PC-9 (cell line): ENCODE data around the gene ZNF385A. TPM values are rescaled to one million over a fixed set of nuclear protein-coding genes. Genes with fewer than 3 reads are reported as not detected.
"Not testable (repeated sequence)": the region's sequence is repeated elsewhere in the genome, so short reads cannot be mapped to it uniquely, and the experiment has no call there.

ENCODE experiments used
- BruUV-seq: library from RNA; stranded (reverse); fragments of 400-500 nt; replicated peaks from 2 replicates; lab custom pipeline; 2021; lab: Mats Ljungman, UMichigan
- CTCF ChIA-PET: fragments of 300-600 bp; sonication (Branson Sonifier 250); formaldehyde crosslinking; loops from one replicate; lab custom pipeline; 2022; ENCODE audit warnings: antibody characterized with exemption; lab: Charles Lee
- POLR2A ChIA-PET: fragments of 300-600 bp; sonication (Branson Sonifier 250); formaldehyde crosslinking; loops from one replicate; lab custom pipeline; 2022; ENCODE audit warnings: antibody characterized with exemption; ENCODE audit not compliant: unreplicated experiment; lab: Charles Lee
- DNase-seq, 2 experiments: peaks; one replicate each; pipeline versions ENCODE4 v3.0.0 to v3.0.0-alpha.2; 2015 to 2022; ENCODE audit warnings: mixed read lengths in 1 of 2
- H2AFZ ChIP-seq: fragments of 200-600 bp; sonication (generic); 2 replicates; pipeline ENCODE4 v1.8.1; 2017; ENCODE audit warnings: antibody characterized with exemption
- H3F3A ChIP-seq: fragments of 200-600 bp; sonication (generic); 2 replicates; pipeline ENCODE4 v1.8.1; 2017; ENCODE audit warnings: antibody characterized with exemption, mild to moderate bottlenecking, low read depth; ENCODE audit not compliant: insufficient read depth
- H3K27ac ChIP-seq: fragments of 200-600 bp; sonication (generic); 2 replicates; pipeline ENCODE4 v1.6.1; 2016; ENCODE audit warnings: mixed run types
- H3K27me3 ChIP-seq: fragments of 200-600 bp; sonication (generic); 2 replicates; pipeline ENCODE4 v1.6.1; 2016; ENCODE audit warnings: low read depth, mixed run types; ENCODE audit not compliant: insufficient read depth
- H3K36me3 ChIP-seq: fragments of 200-600 bp; sonication (generic); 2 replicates; pipeline ENCODE4 v1.6.1; 2016; ENCODE audit warnings: low read depth, mixed run types
- H3K4me1 ChIP-seq: fragments of 200-600 bp; sonication (generic); replicated peaks from 2 replicates; pipeline ENCODE4 v1.6.1; 2016; ENCODE audit warnings: mixed run types; ENCODE audit not compliant: insufficient read depth
- H3K4me2 ChIP-seq: fragments of 200-600 bp; sonication (generic); 2 replicates; pipeline ENCODE4 v1.6.1; 2017; ENCODE audit warnings: mixed run types
- H3K4me3 ChIP-seq: fragments of 200-600 bp; sonication (generic); 2 replicates; pipeline ENCODE4 v1.6.1; 2016; ENCODE audit warnings: mixed run types
- H3K79me2 ChIP-seq: fragments of 200-600 bp; sonication (generic); 2 replicates; pipeline ENCODE4 v1.6.1; 2017; ENCODE audit warnings: low read depth, mixed run types
- H3K9me2 ChIP-seq: fragments of 200-600 bp; sonication (generic); 2 replicates; pipeline ENCODE4 v1.8.1; 2017; ENCODE audit warnings: mild to moderate bottlenecking; ENCODE audit not compliant: insufficient read depth
- H3K9me3 ChIP-seq: fragments of 200-600 bp; sonication (generic); 2 replicates; pipeline ENCODE4 v1.8.1; 2016; ENCODE audit warnings: low read depth; ENCODE audit not compliant: insufficient read depth
- H4K20me1 ChIP-seq: fragments of 200-600 bp; sonication (generic); 2 replicates; pipeline ENCODE4 v1.8.1; 2017; ENCODE audit not compliant: insufficient read depth
- EZH2 ChIP-seq: fragments of 200-600 bp; sonication (generic); IDR thresholded peaks from 2 replicates; pipeline ENCODE4 v1.8.0; 2017; ENCODE audit warnings: antibody characterized with exemption, low read depth
- intact Hi-C: fragments of 100-400 bp; cut with micrococcal nuclease; formaldehyde crosslinking; loops from one replicate; pipeline ENCODE4 v1.10.0; 2022; ENCODE audit not compliant: unreplicated experiment
- total RNA-seq: library from RNA; stranded (reverse); gene quantifications from 2 replicates; pipeline ENCODE4 v1.2.3, GENCODE V29; 2021
- TF ChIP-seq, protein P1 (sequence below): fragments of 200-600 bp; sonication (generic); conservative IDR thresholded peaks from 2 replicates; pipeline ENCODE4 v1.6.1; 2017; ENCODE audit warnings: mixed run types, antibody characterized with exemption, mild to moderate bottlenecking, moderate library complexity

Gene ZNF385A
- total RNA-seq, 1 experiment from 2014 or later, result 17.2 TPM

DNA sequence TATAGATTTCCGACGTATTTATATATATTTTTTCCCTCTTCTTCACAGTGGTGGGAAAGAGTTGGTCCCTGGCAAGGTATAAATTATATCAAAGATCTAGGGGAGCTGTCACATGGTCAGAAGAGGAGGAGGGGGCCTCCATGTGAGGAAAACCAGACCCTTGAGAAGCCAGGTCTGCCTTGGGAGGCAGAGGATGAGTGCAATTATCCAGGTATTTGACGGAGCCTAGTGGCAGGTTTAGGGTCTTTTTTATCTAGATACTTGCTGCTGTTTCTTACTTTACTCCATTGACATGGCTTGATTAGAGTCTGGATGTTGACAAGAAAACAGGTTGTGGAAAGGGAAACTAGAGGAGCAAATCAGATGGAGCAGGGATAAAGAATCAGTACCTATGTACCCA is 54.1 kb downstream of the ZNF385A start:
- BruUV-seq, result no TSS peak
- peak overlapping the region; percentile 27; the same call in 1 of the 2 replicates for H3K27ac ChIP-seq
- no peaks in the 10 kb centered on the region for H3K27me3 ChIP-seq
- peaks cover 57% of the 10 kb centered on the region for H4K20me1 ChIP-seq
- peak overlapping the region; percentile 34 for H3K4me2 ChIP-seq
- CTCF ChIA-PET, result no interaction called here
- peaks cover 43% of the 10 kb centered on the region for H3F3A ChIP-seq
- no peaks in the 10 kb centered on the region for H3K9me2 ChIP-seq
- DNase-seq, result no peak
- H3K9me3 ChIP-seq, result no peaks in the 10 kb centered on the region
- H3K79me2 ChIP-seq, result peaks cover 94% of the 10 kb centered on the region
- H2AFZ ChIP-seq, result no peak overlapping the region
- peaks cover 20% of the 10 kb centered on the region for H3K36me3 ChIP-seq
- no peak for TF ChIP-seq EZH2
- TF ChIP-seq, protein P1, sequence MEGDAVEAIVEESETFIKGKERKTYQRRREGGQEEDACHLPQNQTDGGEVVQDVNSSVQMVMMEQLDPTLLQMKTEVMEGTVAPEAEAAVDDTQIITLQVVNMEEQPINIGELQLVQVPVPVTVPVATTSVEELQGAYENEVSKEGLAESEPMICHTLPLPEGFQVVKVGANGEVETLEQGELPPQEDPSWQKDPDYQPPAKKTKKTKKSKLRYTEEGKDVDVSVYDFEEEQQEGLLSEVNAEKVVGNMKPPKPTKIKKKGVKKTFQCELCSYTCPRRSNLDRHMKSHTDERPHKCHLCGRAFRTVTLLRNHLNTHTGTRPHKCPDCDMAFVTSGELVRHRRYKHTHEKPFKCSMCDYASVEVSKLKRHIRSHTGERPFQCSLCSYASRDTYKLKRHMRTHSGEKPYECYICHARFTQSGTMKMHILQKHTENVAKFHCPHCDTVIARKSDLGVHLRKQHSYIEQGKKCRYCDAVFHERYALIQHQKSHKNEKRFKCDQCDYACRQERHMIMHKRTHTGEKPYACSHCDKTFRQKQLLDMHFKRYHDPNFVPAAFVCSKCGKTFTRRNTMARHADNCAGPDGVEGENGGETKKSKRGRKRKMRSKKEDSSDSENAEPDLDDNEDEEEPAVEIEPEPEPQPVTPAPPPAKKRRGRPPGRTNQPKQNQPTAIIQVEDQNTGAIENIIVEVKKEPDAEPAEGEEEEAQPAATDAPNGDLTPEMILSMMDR, result no peak
- H3K4me1 ChIP-seq, result peaks cover 46% of the 10 kb centered on the region
- H3K4me3 ChIP-seq, result no peak overlapping the region
- POLR2A ChIA-PET, result no interaction called here
- intact Hi-C loops, result no loop called here

- Histone ChIP-seq H3K4me1 (peaks cover 46% of the 10 kb centered on the region), H3F3A (peaks cover 46% of the 10 kb centered on the region), H3K4me3 (no peak overlapping the region), H2AFZ (no peak overlapping the region), H3K27ac (peak overlapping the region; percentile 27; the same call in 1 of the 2 replicates), H3K36me3 (peaks cover 20% of the 10 kb centered on the region), H3K4me2 (peak overlapping the region; percentile 34; the same call in 1 of the 2 replicates), H3K79me2 (peaks cover 91% of the 10 kb centered on the region), H3K9me2 (no peaks in the 10 kb centered on the region), H3K9me3 (no peaks in the 10 kb centered on the region), H4K20me1 (peaks cover 51% of the 10 kb centered on the region), H3K27me3 (no peaks in the 10 kb centered on the region)
- TF ChIP-seq, protein P1, result no peak
- no peak for TF ChIP-seq EZH2
- DNase-seq, result no peak
- BruUV-seq, result no TSS peak
- ChIA-PET CTCF (no interaction called here), POLR2A (no interaction called here)
- intact Hi-C loops, result no loop called here
These were observed 54.8 kb downstream of the ZNF385A start for GRCh38 chr12:54329759-54330158.

DNA sequence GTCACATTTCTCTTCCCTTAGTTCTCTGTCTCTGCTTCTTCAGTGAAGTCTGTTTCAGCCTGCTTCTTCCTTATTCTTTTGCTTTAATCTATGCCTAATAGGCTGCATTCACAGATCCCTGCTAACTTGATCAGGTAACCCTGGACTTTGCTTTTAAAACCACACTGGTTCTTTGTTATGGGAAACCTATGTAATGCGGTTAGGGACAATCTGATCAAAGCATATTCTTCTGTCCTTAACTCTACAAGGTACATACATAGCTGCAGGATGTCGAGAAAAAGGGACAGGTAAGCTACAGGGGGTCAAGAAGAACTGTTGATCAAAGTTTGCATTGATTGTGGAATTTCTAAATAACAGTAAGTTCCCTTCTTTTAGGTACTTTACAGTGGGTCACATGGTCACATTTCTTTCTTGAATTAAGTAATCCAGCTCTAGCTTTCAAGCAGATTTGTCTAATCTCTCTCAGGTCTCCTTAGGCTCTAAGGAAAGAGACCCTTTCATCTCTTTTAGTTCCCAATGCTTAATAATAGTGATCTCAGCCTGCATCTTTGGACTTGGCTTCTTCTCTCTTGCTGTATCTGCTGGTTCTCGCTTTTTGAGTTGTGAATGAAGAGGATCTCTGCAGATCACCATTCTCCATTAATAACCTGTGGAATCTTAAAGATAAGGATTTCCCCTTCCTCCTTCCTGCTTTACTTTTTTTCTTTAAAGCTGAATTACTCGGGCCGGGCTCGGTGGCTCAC is 55.8 kb downstream of the ZNF385A start:
- DNase-seq, result no peak
- Histone ChIP-seq H3K27me3 (no peaks in the 10 kb centered on the region), H4K20me1 (peaks cover 42% of the 10 kb centered on the region), H3K4me1 (peaks cover 50% of the 10 kb centered on the region), H3K9me3 (no peaks in the 10 kb centered on the region), H3K36me3 (peaks cover 20% of the 10 kb centered on the region), H3K27ac (peak overlapping the region; percentile 10; the same call in 1 of the 2 replicates), H3K4me3 (no peak overlapping the region), H3K4me2 (no peak overlapping the region), H2AFZ (no peak overlapping the region), H3K9me2 (no peaks in the 10 kb centered on the region), H3F3A (peaks cover 46% of the 10 kb centered on the region), H3K79me2 (peaks cover 83% of the 10 kb centered on the region)
- TF ChIP-seq EZH2, result no peak
- TF ChIP-seq, protein P1, result no peak
- BruUV-seq, result no TSS peak
- ChIA-PET POLR2A (interaction anchor here (0.7 kb wide), 1 partner anchor 9 kb away, joined by 4 read pairs; no protein-coding TSS in a partner anchor), CTCF (no interaction called here)
- intact Hi-C loops, result no loop called here

- Histone ChIP-seq H3K4me2 (peak overlapping the region; percentile 94), H3F3A (peaks cover 39% of the 10 kb centered on the region), H3K79me2 (peaks cover 53% of the 10 kb centered on the region), H4K20me1 (peaks cover 14% of the 10 kb centered on the region; the same call in 1 of the 2 replicates), H2AFZ (peak overlapping the region; percentile 70), H3K4me1 (peaks cover 44% of the 10 kb centered on the region), H3K27ac (peak overlapping the region; percentile 92), H3K4me3 (peak overlapping the region; percentile 93), H3K36me3 (peaks cover 20% of the 10 kb centered on the region)
- ChIA-PET CTCF (interaction anchor here (0.6 to 1.9 kb wide), 21 partner anchors 17 to 777 kb away, joined by 3 to 33 read pairs (median 8); partner anchors contain the start of genes CBX5, HNRNPA1, HOXC8 and NFE2), POLR2A (interaction anchor here (0.5 to 1.0 kb wide), 10 partner anchors 12 to 981 kb away, joined by 3 to 43 read pairs (median 11); partner anchors contain the start of genes CBX5, HNRNPA1 and NFE2)
- DNase-seq, H3K9me3 ChIP-seq, H3K9me2 ChIP-seq, H3K27me3 ChIP-seq: not testable (repeated sequence)
- intact Hi-C loops, result loop anchor here (1.0 to 2.0 kb wide), 2 partner anchors 46 to 75 kb away; no protein-coding TSS in a partner anchor
- TSS peak; percentile 48 for BruUV-seq
These were observed 59.0 kb downstream of the ZNF385A start for GRCh38 chr12:54325442-54326109.
